ENCODE data around the gene CHD8.

The CHD8 gene, protein sequence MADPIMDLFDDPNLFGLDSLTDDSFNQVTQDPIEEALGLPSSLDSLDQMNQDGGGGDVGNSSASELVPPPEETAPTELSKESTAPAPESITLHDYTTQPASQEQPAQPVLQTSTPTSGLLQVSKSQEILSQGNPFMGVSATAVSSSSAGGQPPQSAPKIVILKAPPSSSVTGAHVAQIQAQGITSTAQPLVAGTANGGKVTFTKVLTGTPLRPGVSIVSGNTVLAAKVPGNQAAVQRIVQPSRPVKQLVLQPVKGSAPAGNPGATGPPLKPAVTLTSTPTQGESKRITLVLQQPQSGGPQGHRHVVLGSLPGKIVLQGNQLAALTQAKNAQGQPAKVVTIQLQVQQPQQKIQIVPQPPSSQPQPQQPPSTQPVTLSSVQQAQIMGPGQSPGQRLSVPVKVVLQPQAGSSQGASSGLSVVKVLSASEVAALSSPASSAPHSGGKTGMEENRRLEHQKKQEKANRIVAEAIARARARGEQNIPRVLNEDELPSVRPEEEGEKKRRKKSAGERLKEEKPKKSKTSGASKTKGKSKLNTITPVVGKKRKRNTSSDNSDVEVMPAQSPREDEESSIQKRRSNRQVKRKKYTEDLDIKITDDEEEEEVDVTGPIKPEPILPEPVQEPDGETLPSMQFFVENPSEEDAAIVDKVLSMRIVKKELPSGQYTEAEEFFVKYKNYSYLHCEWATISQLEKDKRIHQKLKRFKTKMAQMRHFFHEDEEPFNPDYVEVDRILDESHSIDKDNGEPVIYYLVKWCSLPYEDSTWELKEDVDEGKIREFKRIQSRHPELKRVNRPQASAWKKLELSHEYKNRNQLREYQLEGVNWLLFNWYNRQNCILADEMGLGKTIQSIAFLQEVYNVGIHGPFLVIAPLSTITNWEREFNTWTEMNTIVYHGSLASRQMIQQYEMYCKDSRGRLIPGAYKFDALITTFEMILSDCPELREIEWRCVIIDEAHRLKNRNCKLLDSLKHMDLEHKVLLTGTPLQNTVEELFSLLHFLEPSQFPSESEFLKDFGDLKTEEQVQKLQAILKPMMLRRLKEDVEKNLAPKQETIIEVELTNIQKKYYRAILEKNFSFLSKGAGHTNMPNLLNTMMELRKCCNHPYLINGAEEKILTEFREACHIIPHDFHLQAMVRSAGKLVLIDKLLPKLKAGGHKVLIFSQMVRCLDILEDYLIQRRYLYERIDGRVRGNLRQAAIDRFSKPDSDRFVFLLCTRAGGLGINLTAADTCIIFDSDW (N-terminal part only)

DNA sequence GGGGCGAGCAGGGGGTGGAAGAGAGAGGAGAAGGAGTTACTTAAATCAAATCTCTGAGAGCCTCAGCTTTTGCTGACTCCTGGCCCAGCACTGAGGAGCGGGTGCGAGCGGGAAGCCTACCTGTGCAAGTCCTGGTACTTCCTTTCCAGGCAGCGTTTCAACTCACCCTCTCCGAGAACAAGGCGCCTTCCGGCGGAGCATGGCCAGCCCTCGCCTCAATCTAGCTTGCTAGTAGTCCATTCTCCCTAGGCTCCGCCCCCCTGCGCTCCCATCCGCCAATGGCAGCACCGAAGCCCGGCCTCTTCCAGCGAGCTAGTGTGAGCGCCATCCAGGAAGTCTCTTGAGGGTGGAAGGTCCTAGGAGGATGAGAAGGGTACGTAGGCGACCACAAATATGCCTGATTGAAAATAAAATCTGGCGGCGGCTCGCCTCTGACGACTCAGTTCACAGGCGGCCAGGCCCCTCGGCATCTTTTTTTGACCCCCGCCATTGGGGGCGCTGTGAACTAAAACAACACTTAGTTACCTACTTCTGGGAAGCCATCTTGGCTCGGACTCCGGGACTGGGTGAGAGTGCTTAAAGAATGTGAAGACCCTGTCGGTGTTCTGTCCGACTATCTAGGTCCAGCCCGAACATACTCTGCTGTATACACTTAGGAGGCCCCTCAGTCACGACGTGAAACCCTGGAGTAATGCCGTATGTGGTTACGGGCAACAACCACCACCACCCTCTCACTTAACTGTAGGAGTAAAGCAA is at the start of gene CHD8:
Gene CHD8, minus strand, starts transcription at position 212 of the 756 bp plus-strand sequence. CDS start 24,480 bp downstream, outside the sequence.
- FAIRE-seq = peak; percentile 100
- peak; percentile 97 for DNase-seq (ENCODE audit: extremely low spot score, insufficient read length, low read depth)

DNA sequence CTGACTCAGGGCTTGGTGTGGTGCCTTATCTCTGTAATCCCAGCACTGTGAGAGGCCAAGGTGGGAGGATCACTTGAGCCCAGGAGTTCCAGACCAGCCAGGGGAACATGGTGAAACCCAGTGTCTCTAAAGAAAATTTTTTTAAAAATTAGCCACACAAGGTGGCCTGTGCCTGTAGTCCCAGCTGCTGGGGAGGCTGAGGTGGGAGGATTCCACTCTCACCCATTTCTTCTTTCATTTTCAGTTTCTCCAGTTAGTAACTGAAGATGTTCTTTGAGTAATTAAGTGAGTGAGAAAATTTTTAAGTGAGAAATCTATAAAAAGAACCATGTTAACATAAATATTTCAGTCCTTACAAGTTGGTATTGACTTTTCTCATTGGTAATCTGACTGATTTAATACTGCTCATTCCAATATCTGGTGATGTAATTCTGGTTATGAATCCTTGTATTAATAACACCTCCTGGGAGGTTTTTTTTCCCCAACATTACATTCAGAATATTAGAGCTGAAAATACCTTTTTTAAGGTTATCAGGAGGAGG is 49.2 kb upstream of the CHD8 start:
- DNase-seq (ENCODE audit: extremely low spot score, insufficient read length, low read depth) = no peak
- peak; percentile 84 for FAIRE-seq

DNA sequence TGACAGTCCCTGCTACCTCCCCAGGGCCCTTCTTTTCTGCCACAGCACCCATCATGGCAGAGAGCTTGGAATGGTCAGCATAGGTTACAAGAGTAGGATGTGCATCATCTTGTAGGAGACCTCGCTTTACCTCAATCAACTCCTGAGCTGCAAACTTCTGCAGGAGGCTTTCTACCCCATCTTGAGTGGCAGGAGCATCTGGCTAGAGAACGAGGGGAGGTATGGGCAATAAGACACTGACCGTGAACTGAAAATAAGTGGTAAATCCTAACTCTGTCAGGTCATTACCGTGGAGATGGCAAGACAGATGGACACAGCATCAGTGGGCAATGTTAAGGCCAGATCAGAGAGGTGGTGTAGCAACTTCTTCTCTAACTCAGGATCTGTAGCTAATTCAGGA is 47.5 kb upstream of the CHD8 start:
- DNase-seq (ENCODE audit: extremely low spot score, insufficient read length, low read depth) (no peak), FAIRE-seq (no peak)

DNA sequence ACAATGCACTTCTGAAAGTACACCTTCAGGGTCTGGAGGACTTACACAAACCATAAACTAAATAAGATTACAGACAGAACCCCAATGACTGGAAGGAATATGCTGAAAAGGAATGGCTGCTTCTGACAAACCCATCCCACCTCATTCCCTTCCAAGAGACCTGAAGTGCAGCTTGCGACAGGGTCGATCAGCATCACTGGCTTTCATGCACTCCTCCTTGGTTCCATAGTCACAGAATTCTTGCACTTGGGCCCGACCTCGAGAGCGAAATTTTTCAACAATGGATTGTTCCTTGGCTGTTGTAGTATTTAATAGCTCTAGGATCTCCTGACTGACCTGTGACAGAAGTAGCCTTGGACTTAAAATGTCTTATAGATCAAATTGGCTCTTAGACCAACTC is 45.6 kb upstream of the CHD8 start:
- DNase-seq (ENCODE audit: extremely low spot score, insufficient read length, low read depth) (no peak), FAIRE-seq (no peak)

DNA sequence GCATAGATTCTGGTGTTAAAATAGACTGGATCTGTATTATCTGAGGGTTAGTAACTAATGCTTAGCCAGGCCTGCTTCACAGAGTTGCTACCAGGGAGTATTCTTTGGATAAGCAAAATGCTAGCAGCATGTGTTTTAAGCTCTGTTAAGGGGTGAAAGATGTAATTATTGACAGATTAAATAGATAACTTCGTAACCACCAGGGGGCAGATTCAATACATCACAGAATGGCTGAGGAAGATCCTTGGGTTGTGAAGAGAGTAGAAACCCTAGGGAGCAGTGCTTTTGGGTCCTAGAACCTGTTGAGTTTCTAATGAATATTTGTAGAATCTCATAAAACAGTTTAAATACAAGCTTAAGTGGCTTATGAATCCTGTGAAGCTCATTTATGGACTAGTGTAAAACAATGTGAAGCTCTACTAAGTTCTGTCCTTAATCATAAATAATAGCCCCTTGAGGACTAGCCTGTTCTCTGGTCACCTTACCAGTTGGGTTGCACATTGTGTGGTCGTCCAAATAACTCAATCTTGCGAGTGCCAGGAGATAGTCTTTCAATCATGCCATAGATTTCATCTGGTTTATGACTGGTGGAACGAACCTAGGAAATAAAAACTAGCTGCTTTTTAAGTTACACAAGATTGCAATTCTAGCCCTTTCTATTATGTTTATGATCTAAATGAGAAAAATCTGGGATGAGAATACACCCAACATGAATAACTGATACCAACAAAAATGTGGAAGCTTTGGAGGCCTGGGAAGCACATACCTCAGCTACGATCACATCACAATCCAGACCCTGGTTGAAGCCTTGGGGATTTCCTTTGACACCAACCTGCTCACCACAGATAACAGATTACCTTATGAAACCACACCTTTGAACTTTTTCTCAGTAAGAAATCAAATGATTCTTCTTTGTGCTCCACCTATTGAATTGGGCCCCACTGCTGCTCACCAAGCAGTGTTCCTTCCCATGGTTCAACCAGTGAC is 42.9 kb upstream of the CHD8 start:
- DNase-seq (ENCODE audit: extremely low spot score, insufficient read length, low read depth) (no peak), FAIRE-seq (peak; percentile 80)

DNA sequence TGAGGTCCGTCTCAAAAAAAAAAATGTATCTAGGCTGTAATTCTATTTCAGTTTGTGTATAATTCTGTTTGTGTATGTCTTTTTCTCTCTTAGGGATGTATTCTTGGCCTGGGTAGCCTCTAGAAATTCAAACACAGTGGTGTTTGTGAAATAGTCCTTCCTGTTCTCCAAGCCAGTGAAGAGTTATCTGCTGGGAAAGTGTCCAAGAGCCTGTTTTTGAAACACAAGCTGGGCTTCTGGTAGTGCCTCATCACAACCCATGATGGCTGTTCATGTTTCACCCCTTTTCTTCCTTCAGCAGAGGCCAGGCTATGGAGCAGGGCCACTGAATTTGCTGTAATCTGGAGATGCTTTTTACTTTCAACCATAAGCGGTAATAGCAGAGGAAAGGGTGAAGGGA is 40.5 kb upstream of the CHD8 start:
- DNase-seq (ENCODE audit: extremely low spot score, insufficient read length, low read depth) (no peak), FAIRE-seq (no peak)

DNA sequence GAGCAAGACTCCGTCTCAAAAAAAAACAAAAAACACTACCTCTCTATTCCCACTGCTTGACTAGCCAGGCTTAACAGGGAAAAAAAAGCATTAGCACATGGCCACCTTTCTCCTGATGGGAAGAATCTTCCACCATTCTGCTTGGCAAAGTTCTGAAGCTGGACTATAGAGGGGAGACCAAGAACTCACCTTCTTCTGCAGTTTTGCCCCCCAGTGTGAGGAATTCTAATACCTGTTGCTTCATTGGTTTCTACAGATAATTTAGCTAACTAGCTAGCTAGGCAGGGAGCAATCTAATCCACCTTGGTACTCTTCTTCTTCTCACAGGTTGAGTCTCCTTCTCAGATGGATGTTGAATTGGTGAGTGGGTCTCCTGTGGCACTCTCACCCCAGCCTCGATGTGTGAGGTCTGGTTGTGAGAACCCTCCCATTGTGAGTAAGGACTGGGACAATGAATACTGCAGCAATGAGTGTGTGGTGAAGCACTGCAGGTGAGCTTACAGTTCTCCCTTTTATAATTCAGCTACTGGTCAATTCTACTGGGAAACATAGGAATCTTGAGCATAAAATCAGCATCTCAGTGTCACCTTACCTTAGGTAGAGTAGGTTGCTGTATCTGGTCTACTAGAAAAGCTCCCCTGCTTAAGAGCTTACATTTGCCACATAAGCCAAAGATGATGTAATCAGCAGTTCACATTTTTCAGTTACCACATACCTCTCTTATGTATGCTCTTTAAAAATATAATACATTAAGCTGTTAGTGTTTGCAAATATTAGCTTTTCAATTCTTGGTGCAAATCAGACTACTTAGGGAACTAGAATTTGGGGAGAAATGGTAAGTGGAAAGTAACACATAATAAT is 39.2 kb upstream of the CHD8 start:
- FAIRE-seq = no peak
- DNase-seq (ENCODE audit: extremely low spot score, insufficient read length, low read depth) = no peak

DNA sequence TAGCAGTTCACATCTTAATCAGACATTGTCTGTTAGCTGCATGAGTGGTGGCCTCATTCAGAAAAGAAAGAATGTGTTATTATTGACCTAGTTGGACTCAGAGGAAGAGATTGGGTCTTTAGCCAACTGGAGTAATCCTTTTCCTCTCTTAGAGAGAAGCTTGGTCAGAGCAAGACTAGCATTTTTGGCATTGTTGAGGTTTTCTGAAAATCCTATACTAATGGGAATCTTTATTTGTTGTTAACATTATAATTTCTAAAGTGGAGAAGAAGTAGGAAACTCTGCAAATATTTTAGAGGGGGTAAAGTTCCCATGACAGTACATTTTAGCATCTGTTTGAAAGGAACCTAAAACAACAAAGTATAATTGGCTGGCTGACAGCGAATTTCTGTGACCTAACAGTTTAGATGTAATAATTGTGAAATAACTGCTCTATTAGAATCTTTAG is 30.7 kb upstream of the CHD8 start:
- DNase-seq (ENCODE audit: extremely low spot score, insufficient read length, low read depth) = no peak

DNA sequence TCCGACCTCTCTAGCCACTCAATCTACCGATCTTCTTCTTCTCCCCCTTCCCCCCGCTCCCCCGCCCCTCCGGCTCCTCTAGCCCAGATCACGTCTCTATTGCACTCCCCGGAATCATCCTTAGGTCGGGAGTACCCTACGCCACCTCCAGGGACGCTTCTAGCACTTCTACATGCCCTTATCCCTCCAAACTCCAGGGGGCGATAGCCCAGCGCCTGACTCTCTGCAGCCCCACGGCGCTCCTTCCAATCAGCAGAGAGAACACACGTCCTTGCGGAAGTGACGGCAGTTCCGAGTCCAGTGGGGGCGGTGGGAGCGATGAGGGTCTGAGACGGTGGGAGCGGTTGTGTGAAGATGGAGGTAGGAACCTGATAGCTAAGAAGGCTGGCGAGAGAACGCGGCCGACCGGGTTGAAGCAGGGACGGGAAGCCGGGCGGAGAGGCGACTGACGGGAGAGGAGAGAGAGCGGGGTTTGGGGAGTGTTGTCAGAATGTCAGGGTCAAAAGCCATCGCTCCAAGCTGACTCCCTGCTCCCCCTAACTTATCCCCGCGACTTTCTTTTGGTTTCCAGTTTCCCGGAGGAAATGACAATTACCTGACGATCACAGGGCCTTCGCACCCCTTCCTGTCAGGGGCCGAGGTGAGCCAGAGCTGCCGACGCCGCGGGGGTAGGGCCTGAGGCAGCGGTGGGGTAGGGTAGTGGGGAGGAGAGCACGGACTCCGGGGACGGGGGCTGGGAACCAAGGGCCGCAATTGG is 21.2 kb upstream of the CHD8 start, which contains the start of the genes RAB2B and TOX4:
Gene RAB2B, minus strand, starts transcription at position 35 of the 757 bp plus-strand sequence. CDS start 87 bp downstream, outside the sequence.
Gene TOX4, plus strand, starts transcription at position 271 of the 757 bp plus-strand sequence. Its CDS starts 84 bp downstream, at position 355.
- FAIRE-seq (peak; percentile 99), DNase-seq (ENCODE audit: extremely low spot score, insufficient read length, low read depth) (peak; percentile 80)

More for the DNA sequence above, 30.7 kb upstream of the CHD8 start:
- no peak for FAIRE-seq

DNA sequence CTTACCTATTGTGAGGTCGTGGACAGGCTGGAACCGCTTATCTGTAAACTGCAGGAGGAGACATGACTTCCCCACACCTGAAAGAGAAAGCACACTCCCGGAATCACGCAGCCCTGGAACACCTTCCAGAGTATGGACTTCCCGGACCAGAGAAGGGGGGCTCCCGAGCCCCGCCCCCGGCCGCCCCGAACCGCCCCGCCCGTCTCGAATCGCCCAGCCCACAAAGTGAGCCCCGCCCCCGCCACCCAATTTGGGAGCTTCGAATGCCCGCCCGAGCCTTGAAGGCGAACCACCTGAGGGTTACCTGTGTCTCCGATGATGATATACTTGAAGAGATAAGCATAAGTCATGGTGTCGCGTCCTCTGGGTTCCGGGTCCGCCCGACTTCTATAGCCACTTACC is 20.6 kb upstream of the CHD8 start:
- no peak for FAIRE-seq

DNA sequence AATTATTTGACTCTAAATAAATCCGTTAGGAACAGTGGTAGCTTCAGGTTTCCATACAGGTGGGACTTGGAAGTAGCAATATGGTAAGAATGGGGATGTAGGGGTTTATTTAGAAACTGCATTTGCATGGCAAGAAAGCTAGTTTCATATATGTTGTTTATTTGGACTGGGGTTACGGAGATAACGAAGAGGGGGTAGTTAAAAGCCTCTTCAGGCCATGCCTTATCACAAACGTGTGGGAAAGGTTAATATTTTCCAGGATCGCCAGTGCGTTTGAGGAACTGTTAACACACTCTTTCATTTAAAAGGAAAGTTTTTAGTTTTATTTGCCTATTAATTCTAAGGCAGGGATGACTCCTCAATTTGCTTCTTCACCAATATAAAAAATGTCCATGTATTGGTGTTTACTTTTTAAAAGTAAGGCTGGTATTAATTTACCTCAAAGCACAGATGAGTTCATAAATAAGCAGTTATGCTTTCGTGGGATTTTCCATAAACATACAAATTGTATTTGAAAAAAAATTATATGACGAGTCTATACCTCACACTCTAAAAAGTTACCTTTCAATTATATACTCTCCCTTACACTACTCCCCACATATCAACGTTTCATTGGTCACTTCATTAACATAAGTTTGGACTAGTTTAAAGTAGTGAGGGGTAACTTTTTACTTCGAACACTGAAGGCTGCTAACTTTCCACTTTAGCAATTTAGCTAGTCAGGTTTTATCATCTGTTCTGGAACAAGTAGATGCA is 20.0 kb upstream of the CHD8 start:
- no peak for DNase-seq (ENCODE audit: extremely low spot score, insufficient read length, low read depth)
- FAIRE-seq = no peak

More for the DNA sequence above, 20.6 kb upstream of the CHD8 start:
- DNase-seq (ENCODE audit: extremely low spot score, insufficient read length, low read depth) = peak; percentile 47

DNA sequence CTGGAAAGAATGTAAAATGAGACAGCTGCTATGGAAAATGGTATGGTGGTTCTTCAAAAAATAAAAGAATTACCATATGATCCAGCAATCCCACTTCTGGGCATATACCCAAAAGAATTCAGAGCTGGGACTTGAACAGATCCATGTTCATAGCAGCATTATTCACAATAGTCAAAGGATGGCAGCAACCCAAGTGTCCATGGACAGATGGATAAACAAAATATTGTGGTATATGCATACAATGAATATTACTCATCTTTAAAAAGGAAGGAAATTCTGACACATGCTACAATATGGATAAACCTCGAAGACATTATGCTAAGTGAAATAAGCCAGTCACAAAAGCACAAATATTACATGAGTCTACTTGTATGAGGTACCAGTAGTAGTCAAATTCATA is 11.7 kb upstream of the CHD8 start:
- DNase-seq (ENCODE audit: extremely low spot score, insufficient read length, low read depth) = no peak
- no peak for FAIRE-seq

DNA sequence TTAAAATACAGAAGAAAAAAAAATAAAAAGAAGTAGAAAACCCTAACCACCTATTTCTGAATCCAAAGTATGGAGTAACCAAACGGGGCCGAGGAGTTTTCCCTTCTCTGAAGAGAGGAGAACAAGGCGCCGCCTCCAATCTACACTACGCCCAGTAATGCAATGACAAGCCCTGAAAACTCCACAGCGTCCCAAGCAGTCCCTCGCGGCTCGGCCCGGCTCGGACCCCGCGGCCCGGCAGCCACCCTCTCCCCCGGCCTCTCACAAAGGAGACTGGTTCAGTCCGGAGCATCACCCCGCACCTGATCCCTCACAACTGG is 371 bp downstream of the CHD8 start:
- FAIRE-seq (no peak), DNase-seq (ENCODE audit: extremely low spot score, insufficient read length, low read depth) (no peak)

DNA sequence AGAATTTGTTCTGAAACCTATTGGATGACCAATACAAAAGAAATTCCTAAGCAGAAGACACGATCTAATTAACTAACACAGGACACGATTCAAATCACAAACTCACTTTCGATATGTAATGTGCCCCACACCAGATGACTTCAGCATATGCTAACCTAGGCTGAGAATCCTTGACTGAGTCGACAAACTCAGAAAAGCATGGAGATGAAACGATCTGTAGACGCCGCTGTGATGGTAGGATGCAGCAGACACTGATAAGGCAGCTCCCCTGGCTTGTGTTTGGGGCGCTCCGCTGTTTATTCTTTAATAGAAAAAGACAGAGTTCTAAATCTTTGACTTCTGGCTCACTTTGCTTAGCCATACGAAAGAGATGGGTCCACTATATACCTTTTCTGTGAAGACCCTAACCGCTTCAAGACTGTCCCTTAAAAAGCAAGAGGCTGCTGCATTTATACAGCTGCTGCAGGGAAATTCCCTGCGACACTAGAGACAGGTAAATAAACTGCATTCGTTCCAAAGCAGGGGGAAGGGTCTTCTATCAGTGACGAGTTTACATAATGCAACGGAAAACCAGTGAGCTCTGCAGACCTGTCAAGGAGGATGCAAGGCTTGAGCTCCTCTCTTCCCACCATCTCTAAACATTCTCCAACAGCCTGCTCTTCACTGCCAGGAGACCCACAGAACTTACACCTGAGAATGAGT is 929 bp downstream of the CHD8 start:
- FAIRE-seq (peak; percentile 18), DNase-seq (ENCODE audit: extremely low spot score, insufficient read length, low read depth) (no peak)

DNA sequence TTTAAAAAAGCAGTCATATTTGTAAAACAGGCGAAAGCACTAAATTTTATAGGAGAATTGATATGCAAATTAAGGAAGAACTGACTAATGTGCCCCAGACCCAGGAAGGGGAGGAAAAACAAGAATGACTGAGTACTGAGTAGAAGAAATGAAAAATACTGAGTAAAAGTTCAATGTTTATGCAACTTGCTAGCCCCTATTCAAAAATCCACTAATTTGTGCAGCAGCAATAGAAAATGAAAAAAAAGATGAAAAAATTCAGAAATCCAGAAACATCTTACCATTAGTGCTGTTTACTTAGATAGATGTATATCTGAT is 6.1 kb downstream of the CHD8 start:
- no peak for FAIRE-seq
- DNase-seq (ENCODE audit: extremely low spot score, insufficient read length, low read depth) = no peak

Measured in GM18507 (cell line).